Upper lobe of left lung (tissue), 6 donors: ENCODE results near the gene TMEM62. TPM values are rescaled to one million over a fixed set of nuclear protein-coding genes. Genes with fewer than 3 reads are reported as not detected.

Experiments
- ATAC-seq, 2 donors: fragments of 200-7000 bp; cut with Tn5 transposase; one replicate each; pipeline ENCODE4 v1.9.1; 2022; ENCODE audit warnings: mild to moderate bottlenecking in 2 of 2, moderate library complexity in 2 of 2; ENCODE audit not compliant: low FRiP score in 2 of 2
- DNase-seq, 2 donors: peaks; one replicate each; pipeline ENCODE4 v3.0.0-alpha.2; 2019 to 2020
- H3K27ac ChIP-seq, 4 donors: fragments of 200-600 bp; sonication (generic); one replicate each; pipeline ENCODE4 v1.5.1; 2016 to 2019
- H3K27me3 ChIP-seq, 4 donors: fragments of 200-600 bp; sonication (generic); one replicate each; pipeline ENCODE4 v1.5.1; 2017 to 2019
- H3K36me3 ChIP-seq, 4 donors: fragments of 200-600 bp; sonication (generic); one replicate each; pipeline ENCODE4 v1.5.1; 2016 to 2019
- H3K4me1 ChIP-seq, 4 donors: fragments of 200-600 bp; sonication (generic); one replicate each; pipeline ENCODE4 v1.5.1; 2018 to 2019
- H3K4me3 ChIP-seq, 4 donors: fragments of 200-600 bp; sonication (generic); one replicate each; pipeline ENCODE4 v1.5.1; 2017 to 2019; ENCODE audit warnings: mild to moderate bottlenecking in 2 of 4, moderate library complexity in 1 of 4
- H3K9me3 ChIP-seq, 4 donors: fragments of 200-600 bp; sonication (generic); one replicate each; pipeline ENCODE4 v1.5.1; 2018 to 2019
- EP300 ChIP-seq, 4 donors: sonication (generic); formaldehyde crosslinking; IDR thresholded peaks; one replicate each; pipeline ENCODE4 v1.5.1; 2017; ENCODE audit warnings: antibody characterized with exemption in 4 of 4, control low read depth in 2 of 4
- POLR2A ChIP-seq, 4 donors: fragments of 450-650 bp; IDR thresholded peaks; one replicate each; pipeline ENCODE4 v1.5.1; 2016 to 2017; ENCODE audit warnings: antibody characterized with exemption in 4 of 4, mild to moderate bottlenecking in 2 of 4
- POLR2AphosphoS5 ChIP-seq, 2 donors: sonication (generic); formaldehyde crosslinking; IDR thresholded peaks; one replicate each; pipeline ENCODE4 v1.5.1; 2017; ENCODE audit warnings: antibody characterized with exemption in 2 of 2
- WGBS, 2 donors: methylation state at CpG; one replicate each; pipeline ENCODE4 v1.1.5; 2017 to 2018; 5-methylcytosine and 5-hydroxymethylcytosine counted together
- total RNA-seq, 6 donors: library from RNA; depleted of rRNA in 4 of 6; stranded (reverse); fragments of >200 nt in 4 of 6; gene quantifications; one replicate each; pipeline versions ENCODE4 v1.1.0 to v1.2.1, GENCODE V29; 2016 to 2021
- TF ChIP-seq, protein P1 (sequence below), 6 experiments: fragments of 450-650 bp in 4 of 6; fragments of 200-600 bp in 2 of 6; sonication (generic) in 2 of 6; IDR thresholded peaks; one replicate each; pipeline ENCODE4 v1.5.1; 2016 to 2019; ENCODE audit warnings: antibody characterized with exemption in 6 of 6
- donor health status: DM: no; HTN: no; CAD: no; lungs with moderate emphysema.
- donor health status: DM: no; HTN: yes; CAD: no; lungs with severe emphysema.

TMEM62 gene
- total RNA-seq, 6 donors from 2014 or later, result 20.9 to 45.1 (median 25.1) TPM

GRCh38 chr15:43107751-43108150 is 25.6 kb upstream of the TMEM62 start:
- H3K4me1 ChIP-seq, result peaks cover 16 to 37% (median 22%) of the 10 kb centered on the region in 4 donors
- WGBS, 2 donors, result 85 to 87% methylated on average over 1 of the region's 1 CpG
- DNase-seq (no peak), ATAC-seq (no peak)
- H3K27ac ChIP-seq, result no peak overlapping the region
- TF ChIP-seq EP300 (IDR thresholded peaks at IDR 0.05), result no peak
- TF ChIP-seq POLR2A (IDR thresholded peaks at IDR 0.05), result no peak
- no peak for TF ChIP-seq POLR2AphosphoS5 (IDR thresholded peaks at IDR 0.05)
- TF ChIP-seq, protein P1, sequence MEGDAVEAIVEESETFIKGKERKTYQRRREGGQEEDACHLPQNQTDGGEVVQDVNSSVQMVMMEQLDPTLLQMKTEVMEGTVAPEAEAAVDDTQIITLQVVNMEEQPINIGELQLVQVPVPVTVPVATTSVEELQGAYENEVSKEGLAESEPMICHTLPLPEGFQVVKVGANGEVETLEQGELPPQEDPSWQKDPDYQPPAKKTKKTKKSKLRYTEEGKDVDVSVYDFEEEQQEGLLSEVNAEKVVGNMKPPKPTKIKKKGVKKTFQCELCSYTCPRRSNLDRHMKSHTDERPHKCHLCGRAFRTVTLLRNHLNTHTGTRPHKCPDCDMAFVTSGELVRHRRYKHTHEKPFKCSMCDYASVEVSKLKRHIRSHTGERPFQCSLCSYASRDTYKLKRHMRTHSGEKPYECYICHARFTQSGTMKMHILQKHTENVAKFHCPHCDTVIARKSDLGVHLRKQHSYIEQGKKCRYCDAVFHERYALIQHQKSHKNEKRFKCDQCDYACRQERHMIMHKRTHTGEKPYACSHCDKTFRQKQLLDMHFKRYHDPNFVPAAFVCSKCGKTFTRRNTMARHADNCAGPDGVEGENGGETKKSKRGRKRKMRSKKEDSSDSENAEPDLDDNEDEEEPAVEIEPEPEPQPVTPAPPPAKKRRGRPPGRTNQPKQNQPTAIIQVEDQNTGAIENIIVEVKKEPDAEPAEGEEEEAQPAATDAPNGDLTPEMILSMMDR (IDR thresholded peaks at IDR 0.05), result no peak
- no peak overlapping the region for H3K4me3 ChIP-seq
- H3K9me3 ChIP-seq, result no peaks in the 10 kb centered on the region
- no peaks in the 10 kb centered on the region for H3K36me3 ChIP-seq
- H3K27me3 ChIP-seq, result no peaks in the 10 kb centered on the region

- TF ChIP-seq POLR2AphosphoS5 (IDR thresholded peaks at IDR 0.05) (no peak), EP300 (IDR thresholded peaks at IDR 0.05) (no peak), POLR2A (IDR thresholded peaks at IDR 0.05) (no peak)
- TF ChIP-seq, protein P1 (IDR thresholded peaks at IDR 0.05), result no peak
- Histone ChIP-seq H3K27me3 (no peaks in the 10 kb centered on the region), H3K9me3 (no peaks in the 10 kb centered on the region), H3K4me1 (peaks cover 0 to 10% (median 3%) of the 10 kb centered on the region in 4 donors), H3K36me3 (no peaks in the 10 kb centered on the region), H3K4me3 (no peak overlapping the region), H3K27ac (no peak overlapping the region)
- no peak for ATAC-seq
- WGBS, 2 donors, result 61 to 78% methylated on average over 3 of the region's 3 CpGs
- no peak for DNase-seq
Observed at GRCh38 chr15:43111354-43111753, 22.0 kb upstream of the TMEM62 start.

- ATAC-seq (no peak), DNase-seq (no peak)
- H3K36me3 ChIP-seq, result no peaks in the 10 kb centered on the region
- TF ChIP-seq POLR2AphosphoS5 (IDR thresholded peaks at IDR 0.05) (no peak), EP300 (IDR thresholded peaks at IDR 0.05) (no peak), POLR2A (IDR thresholded peaks at IDR 0.05) (no peak)
- TF ChIP-seq, protein P1 (IDR thresholded peaks at IDR 0.05), result no peak
- H3K4me1 ChIP-seq, result peaks cover 3 to 14% (median 5%) of the 10 kb centered on the region in 4 donors
- no peak overlapping the region for H3K27ac ChIP-seq
- no peaks in the 10 kb centered on the region for H3K27me3 ChIP-seq
- H3K4me3 ChIP-seq, result no peak overlapping the region
- WGBS, 2 donors, result 70 to 71% methylated on average over 1 of the region's 1 CpG
- no peaks in the 10 kb centered on the region for H3K9me3 ChIP-seq
Observed at GRCh38 chr15:43118286-43118685, 15.1 kb upstream of the TMEM62 start.

GRCh38 chr15:43118829-43119228 is 14.6 kb upstream of the TMEM62 start:
- ATAC-seq, result no peak
- 88 to 94% methylated on average over 2 of the region's 2 CpGs for WGBS, 2 donors
- TF ChIP-seq EP300 (IDR thresholded peaks at IDR 0.05) (no peak), POLR2A (IDR thresholded peaks at IDR 0.05) (no peak), POLR2AphosphoS5 (IDR thresholded peaks at IDR 0.05) (no peak)
- TF ChIP-seq, protein P1 (IDR thresholded peaks at IDR 0.05), result no peak

GRCh38 chr15:43121863-43122262 is 11.5 kb upstream of the TMEM62 start:
- peaks cover 3 to 18% (median 5%) of the 10 kb centered on the region in 4 donors for H3K4me1 ChIP-seq
- H3K36me3 ChIP-seq, result no peaks in the 10 kb centered on the region
- TF ChIP-seq, protein P1 (IDR thresholded peaks at IDR 0.05), result no peak
- TF ChIP-seq EP300 (IDR thresholded peaks at IDR 0.05) (no peak), POLR2A (IDR thresholded peaks at IDR 0.05) (no peak), POLR2AphosphoS5 (IDR thresholded peaks at IDR 0.05) (no peak)
- DNase-seq, result no peak
- H3K27me3 ChIP-seq, result no peaks in the 10 kb centered on the region
- H3K4me3 ChIP-seq, result peak overlapping the region in 2 of 4 donors; percentile 57 to 58
- H3K27ac ChIP-seq, result peak overlapping the region; percentile 80 to 90 (median 86)
- 56 to 64% methylated on average over 2 of the region's 2 CpGs for WGBS, 2 donors
- ATAC-seq, result no peak
- no peaks in the 10 kb centered on the region for H3K9me3 ChIP-seq

More at GRCh38 chr15:43118829-43119228, 14.6 kb upstream of the TMEM62 start:
- H3K36me3 ChIP-seq, result no peaks in the 10 kb centered on the region
- no peak for DNase-seq
- H3K27ac ChIP-seq, result no peak overlapping the region
- H3K4me1 ChIP-seq, result peaks cover 3 to 14% (median 5%) of the 10 kb centered on the region in 4 donors
- H3K27me3 ChIP-seq, result no peaks in the 10 kb centered on the region
- no peak overlapping the region for H3K4me3 ChIP-seq
- H3K9me3 ChIP-seq, result no peaks in the 10 kb centered on the region
